ENCODE data around the gene ARHGEF17.

Gene ARHGEF17

GRCh38 chr11:73382747-73383146, 74.7 kb downstream of the ARHGEF17 start:
- DNase-seq = no peak

DNA sequence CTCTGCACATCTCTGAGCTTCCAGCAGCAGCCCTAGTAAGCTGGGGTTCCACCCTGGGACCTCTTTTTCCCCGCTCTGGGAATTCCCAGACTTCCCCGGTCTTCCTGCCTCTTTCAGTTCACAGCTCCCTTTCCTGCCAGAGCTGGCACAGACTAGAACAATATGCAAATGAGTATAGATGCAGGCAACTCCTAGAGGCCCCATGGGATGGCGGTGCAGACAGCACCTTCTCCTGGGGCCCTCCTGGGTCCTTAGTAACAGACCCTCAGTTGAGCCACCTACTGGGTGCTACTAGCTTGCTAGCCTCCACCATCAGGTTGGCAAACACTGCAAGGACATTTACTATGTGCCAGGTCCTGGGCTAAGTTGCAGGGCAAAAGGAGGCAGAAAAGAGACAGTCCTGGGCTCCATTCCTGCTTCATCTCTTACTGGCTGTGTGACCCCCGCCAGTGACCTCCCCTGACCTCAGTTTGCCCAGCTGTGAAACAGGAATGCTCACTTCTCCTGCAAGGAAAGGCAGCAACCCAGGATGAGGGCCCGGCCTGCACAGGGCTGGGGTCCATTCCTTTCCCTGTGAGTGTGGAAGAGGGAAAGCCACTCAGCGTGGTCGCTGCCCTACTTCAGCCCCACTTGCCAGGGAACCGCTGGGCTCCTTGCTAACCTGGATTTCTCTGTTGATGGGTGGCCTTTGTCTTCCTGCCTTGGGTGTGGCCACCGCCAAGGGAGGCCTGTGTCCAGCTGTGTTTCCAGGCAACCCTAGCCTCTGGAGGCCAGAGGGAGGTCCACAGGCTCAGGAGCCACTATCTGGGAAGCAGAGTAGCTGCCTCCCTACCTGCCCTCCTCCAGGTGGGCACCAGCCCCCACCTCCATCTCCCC, 75.4 kb downstream of the ARHGEF17 start:
- no peak for DNase-seq

GRCh38 chr11:73384125-73384441, 76.0 kb downstream of the ARHGEF17 start:
- no peak for DNase-seq

- no peak for DNase-seq
Observed at GRCh38 chr11:73384531-73384871, 76.4 kb downstream of the ARHGEF17 start.

DNA sequence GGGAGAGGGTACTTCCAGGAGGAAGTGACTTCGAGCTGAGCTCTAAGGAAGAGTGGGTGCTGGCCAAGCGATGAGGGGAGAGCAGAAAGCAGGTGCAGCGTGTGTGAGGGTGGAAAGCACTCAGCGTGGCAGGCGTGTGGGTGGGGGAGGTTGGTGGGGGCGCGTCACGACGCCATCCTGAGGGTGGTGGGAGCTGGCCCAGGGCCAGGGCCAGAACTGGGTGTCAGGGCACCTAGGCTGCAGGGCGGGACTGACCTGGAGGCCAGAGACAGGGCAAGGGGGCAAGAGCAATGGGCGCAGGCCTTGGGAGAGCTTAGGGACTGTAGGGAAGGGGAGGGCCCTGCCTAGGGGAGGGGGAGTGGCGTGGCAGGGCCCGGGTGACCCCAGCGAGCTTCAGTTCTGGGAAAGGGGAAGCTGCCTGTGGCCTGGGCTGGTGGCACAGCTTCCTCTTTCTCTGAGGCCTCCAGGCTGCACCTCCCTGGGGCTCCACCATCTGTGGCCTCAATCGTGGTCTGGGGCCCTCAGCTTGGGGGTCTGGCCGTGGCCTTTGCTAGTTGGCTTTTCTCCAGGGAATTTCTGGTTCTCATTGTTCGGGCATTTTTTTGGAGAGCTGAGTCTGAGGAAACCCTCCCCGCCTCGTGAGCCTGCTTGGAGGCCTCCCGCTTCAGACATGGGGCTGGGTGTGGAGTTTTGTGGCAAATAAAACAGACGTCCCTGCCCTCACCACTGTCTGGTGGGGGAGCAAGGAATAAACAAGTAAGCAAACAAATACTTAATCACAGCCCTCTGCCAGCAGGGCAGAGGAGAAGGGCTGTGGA, 77.0 kb downstream of the ARHGEF17 start:
- DNase-seq = no peak

- DNase-seq = peak; percentile 50
Observed at GRCh38 chr11:73386016-73386415, 77.9 kb downstream of the ARHGEF17 start.

DNA sequence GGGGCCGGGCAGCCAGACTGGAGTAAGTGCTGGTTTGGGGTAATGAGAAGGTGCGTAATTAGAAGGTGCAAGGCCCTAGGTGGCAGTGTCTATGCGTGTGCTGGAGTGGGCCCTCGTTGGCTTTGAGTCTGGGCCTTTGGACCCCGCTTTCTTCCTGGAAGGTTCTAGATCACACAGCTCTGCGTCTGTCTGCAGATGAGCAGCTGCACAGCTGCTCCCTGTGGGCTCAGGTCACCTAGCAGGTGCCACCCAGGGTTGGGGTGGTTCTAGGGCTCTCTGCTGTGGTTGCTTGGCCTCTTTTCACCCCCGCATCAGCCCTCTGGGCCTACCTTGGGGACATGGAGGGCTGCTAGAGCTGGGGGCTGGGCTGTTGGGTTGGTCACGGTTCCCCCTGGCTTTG, 78.5 kb downstream of the ARHGEF17 start:
- DNase-seq = no peak

- no peak for DNase-seq
Observed at GRCh38 chr11:73387594-73388264, 79.7 kb downstream of the ARHGEF17 start.

- no peak for DNase-seq
Observed at GRCh38 chr11:73388265-73389133, 80.4 kb downstream of the ARHGEF17 start.

DNA sequence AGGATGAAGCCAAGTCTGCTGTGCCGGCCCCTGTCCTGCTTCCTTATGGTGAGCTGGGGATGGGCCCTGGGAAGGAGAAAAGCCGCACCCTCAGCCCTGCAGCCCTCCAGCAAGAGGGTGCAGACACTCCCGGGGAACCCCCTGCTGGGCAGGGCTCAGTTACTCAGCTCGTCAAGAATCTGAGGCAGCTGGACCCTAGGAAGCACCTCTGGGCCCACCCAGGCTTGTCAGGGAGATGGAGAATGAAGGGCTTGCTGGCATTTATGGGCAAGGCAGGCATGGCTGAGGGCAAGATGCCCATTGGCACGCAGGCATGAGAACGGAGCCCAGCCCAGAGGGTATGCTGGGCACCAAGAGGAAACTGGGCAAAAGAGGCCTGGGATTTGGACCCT, 81.1 kb downstream of the ARHGEF17 start:
- peak; percentile 63 for DNase-seq

GRCh38 chr11:73389916-73390315, 81.8 kb downstream of the ARHGEF17 start:
- DNase-seq = no peak

DNA sequence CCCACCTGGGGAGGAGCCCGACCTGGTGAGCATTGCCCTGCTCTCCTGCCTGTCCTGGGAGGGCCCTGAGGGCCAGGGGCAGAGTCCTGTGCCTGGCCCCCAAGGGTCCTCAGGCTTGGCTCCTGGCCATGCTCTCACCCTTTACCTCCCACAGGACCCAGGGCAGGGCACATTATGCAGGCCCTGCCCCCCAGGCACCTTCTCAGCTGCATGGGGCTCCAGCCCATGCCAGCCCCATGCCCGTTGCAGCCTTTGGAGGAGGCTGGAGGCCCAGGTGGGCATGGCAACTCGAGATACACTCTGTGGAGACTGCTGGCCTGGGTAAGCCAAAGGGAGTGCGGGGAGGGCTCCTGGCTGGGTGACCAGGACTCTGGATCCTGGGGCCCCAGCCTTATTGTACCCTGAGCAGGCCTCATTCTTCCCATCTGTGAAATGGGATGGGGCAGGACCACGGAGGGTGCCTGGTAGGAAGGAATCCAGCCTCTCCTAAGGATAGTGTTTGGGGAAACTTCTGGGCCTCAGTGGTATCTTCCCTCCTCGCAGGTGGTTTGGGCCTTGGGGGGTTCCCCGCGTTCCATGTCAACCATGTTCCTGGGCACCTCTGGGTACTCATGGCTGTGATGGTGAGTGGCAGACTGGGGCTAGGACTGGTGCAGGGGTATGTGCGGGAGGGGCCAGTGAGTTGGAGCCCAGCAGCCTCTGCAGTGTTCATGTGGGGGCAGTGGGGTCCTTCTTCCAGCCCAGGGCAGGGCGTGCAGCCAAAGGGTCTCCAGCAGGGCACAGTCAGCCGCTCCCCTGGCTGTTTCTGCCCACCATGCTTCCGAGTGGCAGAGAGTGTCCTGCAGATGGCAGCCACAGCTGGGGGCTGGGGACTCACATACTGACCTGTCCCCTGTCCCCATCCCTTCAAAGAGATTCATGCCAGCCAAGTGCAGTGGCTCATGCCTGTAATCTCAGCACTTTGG, 82.8 kb downstream of the ARHGEF17 start:
- no peak for DNase-seq

- DNase-seq = no peak
Observed at GRCh38 chr11:73391665-73392064, 83.6 kb downstream of the ARHGEF17 start.

DNA sequence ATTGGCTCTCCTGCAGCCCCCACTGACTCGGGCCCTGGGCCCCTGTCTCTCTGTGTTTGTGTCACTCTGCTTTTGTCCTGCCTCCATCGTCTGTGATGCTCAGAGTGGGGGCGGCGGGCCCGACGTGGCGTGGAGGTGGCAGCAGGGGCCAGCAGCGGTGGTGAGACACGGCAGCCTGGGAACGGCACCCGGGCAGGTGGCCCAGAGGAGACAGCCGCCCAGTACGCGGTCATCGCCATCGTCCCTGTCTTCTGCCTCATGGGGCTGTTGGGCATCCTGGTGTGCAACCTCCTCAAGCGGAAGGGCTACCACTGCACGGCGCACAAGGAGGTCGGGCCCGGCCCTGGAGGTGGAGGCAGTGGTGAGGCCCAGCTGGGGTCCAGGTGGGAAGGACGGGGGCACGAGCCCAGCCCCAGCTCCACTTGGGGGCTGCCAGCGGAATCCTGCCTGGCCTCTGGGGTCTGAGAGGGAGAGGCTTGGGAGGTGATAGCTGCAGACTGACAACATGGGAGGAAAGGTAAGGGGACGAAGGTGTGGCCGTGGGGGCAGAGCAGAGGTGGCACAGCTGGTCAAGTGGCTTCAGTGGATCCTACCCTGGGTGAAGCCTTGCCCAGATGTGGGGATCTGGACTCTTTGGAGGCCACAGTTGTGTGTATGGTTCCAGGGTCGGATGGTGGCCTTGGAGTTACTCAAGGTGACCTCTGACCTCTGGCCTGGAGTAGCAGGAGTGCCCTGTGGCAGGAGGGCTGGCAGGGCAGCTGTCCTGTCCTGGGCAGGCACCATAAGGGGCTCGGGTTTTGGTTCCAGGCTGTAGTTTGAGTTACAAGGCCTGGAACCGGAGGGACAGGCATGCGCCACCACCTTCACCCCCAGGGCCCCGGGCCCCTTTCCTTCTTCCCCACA, 84.3 kb downstream of the ARHGEF17 start:
- no peak for DNase-seq

DNA sequence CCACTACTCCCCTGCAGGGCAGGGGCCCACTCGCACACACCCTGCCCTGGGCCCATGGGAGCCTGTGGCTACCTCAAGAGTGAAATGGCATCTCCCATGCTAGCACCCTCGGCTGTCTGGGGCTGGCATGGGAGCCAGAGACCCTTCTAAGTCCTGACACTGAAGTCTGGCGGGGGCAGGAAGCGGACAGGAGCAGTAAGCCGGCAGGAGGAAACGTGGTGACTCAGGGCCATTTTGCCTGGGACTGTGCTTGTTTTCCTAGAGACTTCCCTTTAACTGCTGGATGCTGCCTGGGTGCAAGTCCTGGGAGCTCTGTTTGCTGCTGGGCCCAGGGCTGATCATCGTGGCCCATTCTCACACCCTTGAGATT, 84.9 kb downstream of the ARHGEF17 start:
- no peak for DNase-seq

DNA sequence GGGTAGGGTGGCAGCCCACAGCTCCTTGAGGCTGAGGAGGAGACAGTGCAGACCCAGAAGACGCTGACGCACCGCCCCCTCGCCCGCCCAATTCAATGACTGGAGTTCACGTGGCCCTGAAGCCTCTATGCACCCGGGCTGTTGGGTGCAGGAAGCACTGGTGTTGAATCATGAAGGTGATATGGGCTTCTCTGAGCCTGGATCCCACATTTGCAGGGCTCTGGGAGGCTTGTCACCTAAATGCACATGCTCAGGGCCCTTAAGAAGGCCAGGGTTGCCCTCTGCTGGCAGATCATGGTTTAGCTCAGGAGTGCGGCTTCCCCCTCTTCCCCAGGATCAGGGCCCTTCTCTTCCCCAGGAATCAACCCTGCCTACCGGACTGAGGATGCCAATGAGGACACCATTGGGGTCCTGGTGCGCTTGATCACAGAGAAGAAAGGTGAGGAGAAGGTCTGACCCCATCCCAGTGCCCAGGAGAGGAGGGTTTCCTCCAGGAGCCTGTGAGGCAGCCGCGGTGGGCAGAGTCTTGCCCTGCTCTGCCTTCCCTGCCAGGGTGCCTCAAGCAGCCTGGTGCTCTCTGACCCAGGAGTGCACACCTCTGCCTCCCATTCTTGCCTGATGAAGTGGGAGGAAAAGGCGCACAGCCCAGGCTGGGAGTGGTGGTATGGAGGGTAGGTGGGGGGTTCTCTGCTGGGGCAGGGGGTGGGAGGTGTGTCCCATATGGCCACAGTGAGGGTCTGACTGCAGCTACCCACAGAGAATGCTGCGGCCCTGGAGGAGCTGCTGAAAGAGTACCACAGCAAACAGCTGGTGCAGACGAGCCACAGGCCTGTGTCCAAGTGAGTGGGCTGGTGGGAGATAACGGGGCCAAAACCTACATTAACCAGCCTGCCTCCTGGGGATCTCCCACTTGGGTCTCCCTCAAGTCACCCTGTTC, 85.7 kb downstream of the ARHGEF17 start:
- peak; percentile 76 for DNase-seq

GRCh38 chr11:73394416-73395296, 86.6 kb downstream of the ARHGEF17 start:
- DNase-seq = no peak

Data from fibroblast of skin of back (primary cell).